Mammary epithelial cell (primary cell): ENCODE results near the gene HSD17B8.

ENCODE experiments used
- EZH2 ChIP-seq: IDR thresholded peaks from 2 replicates; pipeline ENCODE4 v1.6.1; 2012; ENCODE audit warnings: low read length, inconsistent platforms, borderline replicate concordance
- TF ChIP-seq, protein P1 (sequence below), 2 donors: IDR thresholded peaks in 1 of 2; conservative IDR thresholded peaks in 1 of 2; 2 replicates each; pipeline ENCODE4 v1.5.1; 2011 to 2012; ENCODE audit warnings: inconsistent platforms in 2 of 2, low read length in 2 of 2, mild to moderate bottlenecking in 2 of 2, control low read depth in 1 of 2, low read depth in 1 of 2; ENCODE audit not compliant: insufficient read depth in 1 of 2; ENCODE audit errors: extremely low read depth in 1 of 2

- TF ChIP-seq, protein P1, sequence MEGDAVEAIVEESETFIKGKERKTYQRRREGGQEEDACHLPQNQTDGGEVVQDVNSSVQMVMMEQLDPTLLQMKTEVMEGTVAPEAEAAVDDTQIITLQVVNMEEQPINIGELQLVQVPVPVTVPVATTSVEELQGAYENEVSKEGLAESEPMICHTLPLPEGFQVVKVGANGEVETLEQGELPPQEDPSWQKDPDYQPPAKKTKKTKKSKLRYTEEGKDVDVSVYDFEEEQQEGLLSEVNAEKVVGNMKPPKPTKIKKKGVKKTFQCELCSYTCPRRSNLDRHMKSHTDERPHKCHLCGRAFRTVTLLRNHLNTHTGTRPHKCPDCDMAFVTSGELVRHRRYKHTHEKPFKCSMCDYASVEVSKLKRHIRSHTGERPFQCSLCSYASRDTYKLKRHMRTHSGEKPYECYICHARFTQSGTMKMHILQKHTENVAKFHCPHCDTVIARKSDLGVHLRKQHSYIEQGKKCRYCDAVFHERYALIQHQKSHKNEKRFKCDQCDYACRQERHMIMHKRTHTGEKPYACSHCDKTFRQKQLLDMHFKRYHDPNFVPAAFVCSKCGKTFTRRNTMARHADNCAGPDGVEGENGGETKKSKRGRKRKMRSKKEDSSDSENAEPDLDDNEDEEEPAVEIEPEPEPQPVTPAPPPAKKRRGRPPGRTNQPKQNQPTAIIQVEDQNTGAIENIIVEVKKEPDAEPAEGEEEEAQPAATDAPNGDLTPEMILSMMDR (conservative IDR thresholded peaks at IDR 0.05 in 1 of 2, IDR thresholded peaks at IDR 0.05 in 1 of 2; ENCODE audit: extremely low read depth in 1 of 2, insufficient read depth in 1 of 2, low read depth in 1 of 2, low read length in 2 of 2), result no peak
- TF ChIP-seq EZH2, result no peak
Measured at GRCh38 chr6:33215271-33216116, 11.0 kb downstream of the HSD17B8 start.
